Activated T-helper 17 cell treated with anti-CD3 and anti-CD28 coated beads, Interleukin-2, amount 50 U/mL, for 72 hours (primary cell): ENCODE measurements around the gene GGT5. TPM values are rescaled to one million over a fixed set of nuclear protein-coding genes. Genes with fewer than 3 reads are reported as not detected.
A peak's percentile ranks its signal among the peaks of the same experiment; 100 is the strongest.

ENCODE experiments used
- ATAC-seq: fragments of 150-1000 bp; cut with Tn5 transposase; replicated peaks from 2 replicates; pipeline ENCODE4 v1.10.0; 2021; ENCODE audit warnings: mild to moderate bottlenecking, moderate library complexity
- H3K27ac Mint-ChIP-seq: one replicate; pipeline ENCODE4 v1.8.0; 2022; ENCODE audit warnings: mixed read lengths
- H3K27me3 Mint-ChIP-seq: one replicate; pipeline ENCODE4 v1.8.0; 2022; ENCODE audit warnings: mixed read lengths
- H3K36me3 Mint-ChIP-seq: one replicate; pipeline ENCODE4 v1.8.0; 2022; ENCODE audit warnings: low read depth, mild to moderate bottlenecking, mixed read lengths
- H3K4me1 Mint-ChIP-seq: one replicate; pipeline ENCODE4 v1.8.0; 2022; ENCODE audit warnings: mixed read lengths
- H3K4me3 Mint-ChIP-seq: one replicate; pipeline ENCODE4 v1.8.0; 2022; ENCODE audit warnings: mild to moderate bottlenecking, mixed read lengths
- H3K9me3 Mint-ChIP-seq: one replicate; pipeline ENCODE4 v1.8.0; 2022; ENCODE audit warnings: mixed read lengths
- total RNA-seq, 2 donors: library from RNA; stranded (reverse); gene quantifications; one replicate each; pipeline ENCODE4 v1.2.3, GENCODE V29; 2022

Gene GGT5
- total RNA-seq, 2 donors from 2014 or later, result 0.19 TPM; not detected in 1

DNA sequence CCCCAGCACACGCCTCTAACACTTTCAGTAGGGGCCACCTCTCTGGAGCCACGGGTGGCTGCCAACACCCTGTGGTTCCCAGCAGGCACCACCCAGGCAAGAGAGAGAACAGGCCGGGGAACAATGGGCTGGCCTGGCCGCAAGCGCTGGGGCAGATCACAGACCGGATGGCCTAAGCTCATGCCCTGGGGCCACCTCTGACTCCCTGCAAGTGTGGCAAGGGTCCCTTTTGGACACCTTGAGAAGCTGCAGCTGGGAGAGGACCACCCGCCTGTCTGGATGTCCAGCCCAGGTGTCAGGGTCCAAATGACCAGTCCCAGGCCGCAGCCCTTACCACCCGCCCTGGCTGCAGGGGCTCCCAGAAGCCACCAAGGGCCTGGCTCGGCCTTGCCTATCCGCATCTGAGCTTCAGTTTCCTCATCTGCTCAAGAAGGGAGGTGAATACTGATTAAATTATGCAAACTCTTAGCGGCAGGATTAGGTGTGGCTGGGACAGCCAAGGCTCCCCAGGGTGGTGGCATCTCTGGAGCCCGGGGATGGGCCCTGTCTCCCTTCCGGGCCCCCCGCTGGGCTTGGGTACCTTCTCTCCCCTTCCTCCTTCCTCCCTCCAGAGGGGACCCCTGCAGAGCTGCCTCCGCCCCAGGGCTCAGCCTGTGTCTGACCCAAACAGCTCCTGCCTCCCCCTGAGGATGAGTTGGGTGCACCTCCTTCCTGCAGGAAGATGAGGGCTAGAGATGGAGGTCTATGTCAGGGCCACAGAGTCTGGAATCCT lies 64.4 kb downstream of the GGT5 start:
- H3K27ac Mint-ChIP-seq, result no peak overlapping the region
- H3K4me3 Mint-ChIP-seq, result no peak overlapping the region

GRCh38 chr22:24179478-24180210 lies 65.2 kb downstream of the GGT5 start:
- Mint-ChIP-seq H3K4me3 (no peak overlapping the region), H3K27me3 (no peaks in the 10 kb centered on the region), H3K9me3 (no peaks in the 10 kb centered on the region), H3K36me3 (no peaks in the 10 kb centered on the region), H3K4me1 (no peaks in the 10 kb centered on the region), H3K27ac (no peak overlapping the region)
- no peak for ATAC-seq

More for the DNA sequence above, 64.4 kb downstream of the GGT5 start:
- no peaks in the 10 kb centered on the region for H3K27me3 Mint-ChIP-seq
- no peak for ATAC-seq
- H3K36me3 Mint-ChIP-seq, result no peaks in the 10 kb centered on the region
- no peaks in the 10 kb centered on the region for H3K9me3 Mint-ChIP-seq
- no peaks in the 10 kb centered on the region for H3K4me1 Mint-ChIP-seq

GRCh38 chr22:24178502-24179440 lies 66.1 kb downstream of the GGT5 start:
- H3K4me1 Mint-ChIP-seq, result no peaks in the 10 kb centered on the region
- ATAC-seq, result no peak

GRCh38 chr22:24178021-24178431 lies 66.9 kb downstream of the GGT5 start:
- Mint-ChIP-seq H3K9me3 (no peaks in the 10 kb centered on the region), H3K36me3 (peaks cover 10% of the 10 kb centered on the region), H3K4me1 (no peaks in the 10 kb centered on the region), H3K27me3 (no peaks in the 10 kb centered on the region), H3K4me3 (no peak overlapping the region), H3K27ac (no peak overlapping the region)
- no peak for ATAC-seq

More at GRCh38 chr22:24178502-24179440, 66.1 kb downstream of the GGT5 start:
- Mint-ChIP-seq H3K9me3 (no peaks in the 10 kb centered on the region), H3K27me3 (no peaks in the 10 kb centered on the region), H3K36me3 (peaks cover 2% of the 10 kb centered on the region), H3K4me3 (no peak overlapping the region), H3K27ac (no peak overlapping the region)

- H3K9me3 Mint-ChIP-seq, result no peaks in the 10 kb centered on the region
- no peaks in the 10 kb centered on the region for H3K4me1 Mint-ChIP-seq
- H3K27ac Mint-ChIP-seq, result no peak overlapping the region
- H3K27me3 Mint-ChIP-seq, result no peaks in the 10 kb centered on the region
- ATAC-seq, result no peak
- H3K36me3 Mint-ChIP-seq, result peaks cover 11% of the 10 kb centered on the region
- no peak overlapping the region for H3K4me3 Mint-ChIP-seq
Observed at GRCh38 chr22:24177456-24177855, 67.4 kb downstream of the GGT5 start.

- no peaks in the 10 kb centered on the region for H3K27me3 Mint-ChIP-seq
- H3K4me3 Mint-ChIP-seq, result no peak overlapping the region
- H3K27ac Mint-ChIP-seq, result no peak overlapping the region
- ATAC-seq, result no peak
- no peaks in the 10 kb centered on the region for H3K4me1 Mint-ChIP-seq
- peaks cover 14% of the 10 kb centered on the region for H3K36me3 Mint-ChIP-seq
- H3K9me3 Mint-ChIP-seq, result no peaks in the 10 kb centered on the region
Observed at GRCh38 chr22:24177045-24177444, 67.8 kb downstream of the GGT5 start.

DNA sequence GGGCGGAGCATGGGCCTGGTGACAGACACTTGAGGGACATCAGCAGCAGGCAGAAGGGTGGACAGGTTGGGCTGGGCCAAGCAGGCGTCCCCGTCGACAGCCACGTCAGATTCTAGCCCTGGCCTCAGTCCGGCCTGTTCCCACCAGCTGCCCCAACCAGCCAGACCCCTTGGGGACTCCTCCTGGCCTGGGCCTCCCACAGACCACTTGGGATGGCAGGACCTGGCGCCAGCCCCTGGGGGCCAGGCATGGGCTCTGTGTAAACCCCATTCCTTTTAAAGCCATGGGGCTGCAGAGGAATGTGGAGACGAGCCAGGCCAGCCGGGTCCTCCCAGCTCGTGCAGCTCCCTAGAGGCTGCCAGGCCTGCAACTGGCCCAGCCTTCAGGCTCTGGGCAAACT lies 68.3 kb downstream of the GGT5 start:
- no peak overlapping the region for H3K4me3 Mint-ChIP-seq
- H3K4me1 Mint-ChIP-seq, result no peaks in the 10 kb centered on the region
- no peaks in the 10 kb centered on the region for H3K9me3 Mint-ChIP-seq
- ATAC-seq, result no peak
- peaks cover 18% of the 10 kb centered on the region for H3K36me3 Mint-ChIP-seq
- H3K27me3 Mint-ChIP-seq, result no peaks in the 10 kb centered on the region
- no peak overlapping the region for H3K27ac Mint-ChIP-seq

GRCh38 chr22:24176040-24176439 lies 68.8 kb downstream of the GGT5 start:
- H3K4me3 Mint-ChIP-seq, result no peak overlapping the region
- ATAC-seq, result no peak
- H3K36me3 Mint-ChIP-seq, result peaks cover 18% of the 10 kb centered on the region
- no peaks in the 10 kb centered on the region for H3K4me1 Mint-ChIP-seq
- H3K27me3 Mint-ChIP-seq, result no peaks in the 10 kb centered on the region
- no peaks in the 10 kb centered on the region for H3K9me3 Mint-ChIP-seq
- H3K27ac Mint-ChIP-seq, result no peak overlapping the region

DNA sequence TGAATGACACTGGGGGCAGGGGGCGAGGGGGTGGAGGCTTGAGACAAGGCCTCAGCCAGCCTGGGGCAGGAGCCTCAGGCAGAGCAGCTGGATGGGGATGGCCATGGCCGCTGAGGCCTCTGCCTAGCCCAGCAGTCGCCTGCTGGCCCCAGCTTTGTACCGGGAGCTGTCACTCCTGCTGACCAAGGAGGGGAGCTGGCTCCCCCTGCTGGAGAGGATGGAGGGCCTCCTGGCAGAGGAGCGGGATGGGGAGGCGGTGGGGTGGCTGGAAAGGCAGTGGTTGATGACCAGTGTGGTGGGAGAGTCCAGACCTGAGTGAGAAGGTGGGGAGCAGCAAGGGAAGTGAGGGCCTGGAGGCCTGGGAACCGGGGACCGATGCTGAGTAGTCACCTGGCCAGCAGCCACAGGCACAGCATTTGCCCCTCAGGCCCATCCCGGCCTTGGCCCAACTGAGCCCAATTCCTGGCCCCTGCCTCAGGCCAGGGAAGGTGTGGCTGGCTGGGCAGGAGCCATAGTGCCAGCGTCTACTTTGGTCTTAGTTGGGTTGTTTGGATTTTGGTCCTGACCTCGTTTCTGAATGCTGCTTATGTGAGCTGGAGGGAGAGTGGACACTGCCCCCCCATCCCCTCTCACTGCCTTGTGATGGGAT lies 69.6 kb downstream of the GGT5 start:
- no peaks in the 10 kb centered on the region for H3K27me3 Mint-ChIP-seq
- H3K4me1 Mint-ChIP-seq, result no peaks in the 10 kb centered on the region
- peaks cover 18% of the 10 kb centered on the region for H3K36me3 Mint-ChIP-seq
- ATAC-seq, result peak; percentile 72
- H3K9me3 Mint-ChIP-seq, result no peaks in the 10 kb centered on the region
- H3K4me3 Mint-ChIP-seq, result no peak overlapping the region
- peak overlapping the region; percentile 50 for H3K27ac Mint-ChIP-seq

DNA sequence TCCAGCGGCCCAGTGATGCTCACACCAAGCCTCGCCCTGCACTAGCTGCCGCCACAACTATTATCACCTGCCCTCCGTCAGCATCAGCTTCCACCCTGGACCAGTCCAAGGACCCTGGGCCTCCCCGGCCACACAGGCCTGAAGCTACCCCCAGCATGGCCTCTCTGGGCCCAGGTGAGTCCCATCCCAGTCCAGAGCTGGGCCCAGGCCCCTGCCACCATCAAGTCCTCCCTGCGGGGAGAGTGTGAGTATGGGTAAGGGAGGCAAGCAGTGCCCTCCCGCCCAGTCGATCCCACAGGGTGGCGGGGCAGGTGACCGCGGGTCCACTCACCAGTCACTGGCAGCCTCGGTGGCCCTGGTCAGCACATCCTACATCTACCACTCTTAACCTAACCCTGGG lies 73.1 kb downstream of the GGT5 start:
- ATAC-seq, result no peak
- no peaks in the 10 kb centered on the region for H3K9me3 Mint-ChIP-seq
- H3K27ac Mint-ChIP-seq, result peak overlapping the region; percentile 33
- no peaks in the 10 kb centered on the region for H3K27me3 Mint-ChIP-seq
- no peak overlapping the region for H3K4me3 Mint-ChIP-seq
- no peaks in the 10 kb centered on the region for H3K4me1 Mint-ChIP-seq
- H3K36me3 Mint-ChIP-seq, result peaks cover 30% of the 10 kb centered on the region

DNA sequence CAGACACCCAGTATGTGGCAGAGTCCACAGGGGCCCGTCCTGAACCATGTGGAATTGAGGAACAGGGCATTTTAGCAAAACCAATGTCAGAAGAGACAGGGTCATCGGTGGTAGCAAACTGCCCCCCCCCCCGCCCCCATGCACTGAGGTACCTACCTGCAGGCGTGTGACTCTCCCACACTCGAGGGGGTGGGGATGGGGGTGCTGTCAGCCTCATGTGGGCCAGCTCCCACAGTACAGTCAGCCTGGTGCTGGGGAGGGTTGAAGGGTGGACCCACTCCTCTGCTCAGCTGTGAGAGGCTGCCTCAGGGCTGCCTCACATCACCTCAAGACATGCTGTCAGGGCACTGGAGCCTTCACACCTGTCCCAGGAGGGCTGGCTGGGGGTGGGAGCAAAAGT lies 74.2 kb downstream of the GGT5 start:
- Mint-ChIP-seq H3K27ac (no peak overlapping the region), H3K9me3 (no peaks in the 10 kb centered on the region), H3K4me3 (no peak overlapping the region), H3K27me3 (no peaks in the 10 kb centered on the region), H3K4me1 (no peaks in the 10 kb centered on the region), H3K36me3 (peaks cover 38% of the 10 kb centered on the region)
- ATAC-seq, result no peak

DNA sequence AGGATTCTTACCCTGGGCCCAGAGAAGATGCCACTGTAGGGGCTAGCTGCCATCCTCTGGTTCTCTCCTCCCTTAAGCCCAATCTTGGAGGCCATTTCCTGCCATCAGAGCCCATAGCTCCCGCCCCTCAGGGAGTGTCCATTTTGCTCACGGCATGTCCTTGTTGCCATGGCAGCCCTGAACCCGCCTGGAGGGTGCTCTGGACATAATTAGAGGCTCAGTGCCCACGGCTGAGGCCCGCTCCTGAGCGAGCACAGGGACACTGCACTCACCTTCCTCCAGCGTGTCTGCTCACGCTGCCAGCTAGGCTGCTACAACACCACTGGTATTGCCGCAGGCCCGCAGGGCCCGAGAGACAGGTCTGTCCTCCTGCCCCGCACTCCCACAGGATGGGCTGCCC lies 74.7 kb downstream of the GGT5 start:
- no peak overlapping the region for H3K4me3 Mint-ChIP-seq
- no peaks in the 10 kb centered on the region for H3K4me1 Mint-ChIP-seq
- H3K36me3 Mint-ChIP-seq, result peaks cover 42% of the 10 kb centered on the region

More for the DNA sequence above, 74.7 kb downstream of the GGT5 start:
- no peak for ATAC-seq
- no peak overlapping the region for H3K27ac Mint-ChIP-seq
- no peaks in the 10 kb centered on the region for H3K9me3 Mint-ChIP-seq
- no peaks in the 10 kb centered on the region for H3K27me3 Mint-ChIP-seq
